Neural crest cell (in vitro differentiated cells): ENCODE measurements around the gene TMEM108. TPM values are rescaled to one million over a fixed set of nuclear protein-coding genes. Genes with fewer than 3 reads are reported as not detected.

Source experiments
- DNase-seq: peaks from one replicate; pipeline ENCODE4 v3.0.0; 2021; ENCODE audit warnings: low read depth, mixed read lengths, low spot score
- H3K27ac Mint-ChIP-seq: one replicate; pipeline ENCODE4 v1.8.0; 2021; ENCODE audit warnings: mild to moderate bottlenecking, mixed read lengths; ENCODE audit not compliant: unreplicated experiment
- H3K27me3 Mint-ChIP-seq: 2 replicates; pipeline ENCODE4 v1.8.0; 2021; ENCODE audit warnings: low read depth, mild to moderate bottlenecking, mixed read lengths
- H3K36me3 Mint-ChIP-seq: 2 replicates; pipeline ENCODE4 v1.8.0; 2021; ENCODE audit warnings: low read depth, mild to moderate bottlenecking, mixed read lengths
- H3K4me1 Mint-ChIP-seq: 2 replicates; pipeline ENCODE4 v1.8.0; 2021; ENCODE audit warnings: mixed read lengths
- H3K4me3 Mint-ChIP-seq: one replicate; pipeline ENCODE4 v1.8.0; 2021; ENCODE audit warnings: mild to moderate bottlenecking, mixed read lengths
- H3K9me3 Mint-ChIP-seq: 2 replicates; pipeline ENCODE4 v1.8.0; 2021; ENCODE audit warnings: mixed read lengths
- CTCF ChIP-seq: fragments of 200-600 bp; sonication (generic); conservative IDR thresholded peaks from 2 replicates; pipeline ENCODE4 v1.5.0; 2021; ENCODE audit warnings: antibody characterized with exemption, mild to moderate bottlenecking
- total RNA-seq: library from RNA; stranded (reverse); gene quantifications from 2 replicates; pipeline ENCODE4 v1.2.1, GENCODE V29; 2021

The TMEM108 gene
- total RNA-seq, 1 donor from 2014 or later, result 5.8 TPM

GRCh38 chr3:133256787-133257483, 218.7 kb downstream of the TMEM108 start:
- Mint-ChIP-seq H3K4me1 (no peaks in the 10 kb centered on the region), H3K27me3 (no peaks in the 10 kb centered on the region)

GRCh38 chr3:133258358-133258757, 220.2 kb downstream of the TMEM108 start:
- H3K4me1 Mint-ChIP-seq, result no peaks in the 10 kb centered on the region
- no peak for DNase-seq
- H3K27me3 Mint-ChIP-seq, result no peaks in the 10 kb centered on the region
- no peak for TF ChIP-seq CTCF
- H3K9me3 Mint-ChIP-seq, result peaks cover 3% of the 10 kb centered on the region
- no peaks in the 10 kb centered on the region for H3K36me3 Mint-ChIP-seq
- no peak overlapping the region for H3K4me3 Mint-ChIP-seq
- no peak overlapping the region for H3K27ac Mint-ChIP-seq

More at GRCh38 chr3:133256787-133257483, 218.7 kb downstream of the TMEM108 start:
- Mint-ChIP-seq H3K9me3 (peaks cover 3% of the 10 kb centered on the region), H3K36me3 (no peaks in the 10 kb centered on the region), H3K27ac (no peak overlapping the region), H3K4me3 (no peak overlapping the region)
- DNase-seq, result no peak
- no peak for TF ChIP-seq CTCF

- Mint-ChIP-seq H3K9me3 (peaks cover 2% of the 10 kb centered on the region), H3K27ac (no peak overlapping the region), H3K27me3 (no peaks in the 10 kb centered on the region), H3K4me3 (no peak overlapping the region), H3K36me3 (no peaks in the 10 kb centered on the region), H3K4me1 (no peaks in the 10 kb centered on the region)
- no peak for DNase-seq
- no peak for TF ChIP-seq CTCF
These were observed 221.6 kb downstream of the TMEM108 start for GRCh38 chr3:133259767-133260166.

- Mint-ChIP-seq H3K4me1 (no peaks in the 10 kb centered on the region), H3K27me3 (no peaks in the 10 kb centered on the region), H3K9me3 (no peaks in the 10 kb centered on the region), H3K36me3 (no peaks in the 10 kb centered on the region), H3K4me3 (no peak overlapping the region), H3K27ac (no peak overlapping the region)
- no peak for TF ChIP-seq CTCF
- no peak for DNase-seq
These were observed 224.1 kb downstream of the TMEM108 start for GRCh38 chr3:133262333-133262732.

- no peak overlapping the region for H3K4me3 Mint-ChIP-seq
- H3K9me3 Mint-ChIP-seq, result peaks cover 3% of the 10 kb centered on the region
- H3K4me1 Mint-ChIP-seq, result no peaks in the 10 kb centered on the region
- DNase-seq, result no peak
- no peak for TF ChIP-seq CTCF
- H3K36me3 Mint-ChIP-seq, result no peaks in the 10 kb centered on the region
- no peak overlapping the region for H3K27ac Mint-ChIP-seq
- H3K27me3 Mint-ChIP-seq, result no peaks in the 10 kb centered on the region
These were observed 226.7 kb downstream of the TMEM108 start for GRCh38 chr3:133264920-133265319.
